Neural cell (in vitro differentiated cells): ENCODE measurements around the gene BLOC1S3. TPM values are rescaled to one million over a fixed set of nuclear protein-coding genes. Genes with fewer than 3 reads are reported as not detected.

Source experiments
- H2AFZ ChIP-seq: fragments of 200-600, 300-800 bp; sonication (generic), shearing (Covaris generic); 2 replicates; pipeline ENCODE4 v1.6.0; 2014; ENCODE audit warnings: low read depth, mild to moderate bottlenecking, antibody characterized with exemption, low read length, moderate library complexity
- H3F3A ChIP-seq: fragments of 200-600 bp; shearing (Covaris generic); 2 replicates; pipeline ENCODE4 v1.6.1; 2016; ENCODE audit warnings: mild to moderate bottlenecking, moderate library complexity, mixed read lengths, antibody characterized with exemption, low read length; ENCODE audit not compliant: insufficient read depth, poor library complexity, severe bottlenecking
- H3K27ac ChIP-seq: fragments of 200-600, 300-800 bp; sonication (generic), shearing (Covaris generic); 2 replicates; pipeline ENCODE4 v1.5.1; 2014; ENCODE audit warnings: mild to moderate bottlenecking, low read length, moderate library complexity
- H3K27me3 ChIP-seq: fragments of 300-800, 200-600 bp; sonication (generic), shearing (Covaris generic); 2 replicates; pipeline ENCODE4 v1.6.0; 2014; ENCODE audit warnings: mild to moderate bottlenecking, low read depth, low read length, moderate library complexity; ENCODE audit not compliant: insufficient read depth
- H3K36me3 ChIP-seq: fragments of 300-800, 200-600 bp; sonication (generic), shearing (Covaris generic); 2 replicates; pipeline ENCODE4 v1.5.1; 2014; ENCODE audit warnings: mild to moderate bottlenecking, antibody characterized with exemption, low read length, moderate library complexity; ENCODE audit not compliant: insufficient read depth
- H3K4me2 ChIP-seq: fragments of 300-800, 200-600 bp; sonication (generic), shearing (Covaris generic); 2 replicates; pipeline ENCODE4 v1.6.0; 2014; ENCODE audit warnings: mild to moderate bottlenecking, low read length
- H3K4me3 ChIP-seq: fragments of 300-800, 200-600 bp; sonication (generic), shearing (Covaris generic); 2 replicates; pipeline ENCODE4 v1.5.1; 2014; ENCODE audit warnings: mild to moderate bottlenecking, low read length, moderate library complexity
- H3K79me2 ChIP-seq: fragments of 200-600 bp; shearing (Covaris generic); replicated peaks from 2 replicates; pipeline ENCODE4 v1.6.0; 2014; ENCODE audit warnings: mild to moderate bottlenecking, low read length, moderate library complexity; ENCODE audit not compliant: insufficient read depth
- H3K9ac ChIP-seq: fragments of 300-800, 200-600 bp; sonication (generic), shearing (Covaris generic); 2 replicates; pipeline ENCODE4 v1.6.1; 2016; ENCODE audit warnings: mild to moderate bottlenecking, low read length, mixed read lengths
- H3K9me2 ChIP-seq: fragments of 200-600 bp; shearing (Covaris generic); 2 replicates; pipeline ENCODE4 v1.6.1; 2016; ENCODE audit warnings: mild to moderate bottlenecking, low read length, mixed read lengths; ENCODE audit not compliant: insufficient read depth
- H3K9me3 ChIP-seq: fragments of 200-600, 300-800 bp; sonication (generic), shearing (Covaris generic); 2 replicates; pipeline ENCODE4 v1.6.1; 2016; ENCODE audit warnings: mild to moderate bottlenecking, mixed run types, low read length, moderate library complexity, mixed read lengths
- H4K20me1 ChIP-seq: fragments of 200-600 bp; shearing (Covaris generic); 2 replicates; pipeline ENCODE4 v1.6.1; 2016; ENCODE audit warnings: mild to moderate bottlenecking, mixed run types; ENCODE audit not compliant: insufficient read depth
- EP300 ChIP-seq: fragments of 450-650 bp; conservative IDR thresholded peaks from 2 replicates; pipeline ENCODE4 v1.6.1; 2014; ENCODE audit warnings: antibody characterized with exemption, mild to moderate bottlenecking, moderate library complexity; ENCODE audit not compliant: poor library complexity, severe bottlenecking
- EZH2 ChIP-seq: fragments of 200-600, 300-800 bp; shearing (Covaris generic), sonication (generic); IDR thresholded peaks from 2 replicates; pipeline ENCODE4 v1.6.1; 2014; ENCODE audit warnings: antibody characterized with exemption, low read length, borderline replicate concordance, mild to moderate bottlenecking; ENCODE audit not compliant: insufficient read depth, poor library complexity, severe bottlenecking
- MXI1 ChIP-seq: fragments of 450-650 bp; conservative IDR thresholded peaks from 2 replicates; pipeline ENCODE4 v1.6.1; 2014; ENCODE audit warnings: antibody characterized with exemption, mild to moderate bottlenecking; ENCODE audit not compliant: poor library complexity, severe bottlenecking
- POLR2AphosphoS5 ChIP-seq: IDR thresholded peaks from 2 replicates; pipeline ENCODE4 v1.6.1; 2012
- RAD21 ChIP-seq: fragments of 450-650 bp; conservative IDR thresholded peaks from 2 replicates; pipeline ENCODE4 v1.6.1; 2014; ENCODE audit warnings: antibody characterized with exemption, mild to moderate bottlenecking, moderate library complexity
- REST ChIP-seq: IDR thresholded peaks from 2 replicates; pipeline ENCODE4 v1.6.1; 2012; ENCODE audit warnings: borderline replicate concordance
- SMC3 ChIP-seq: fragments of 450-650 bp; conservative IDR thresholded peaks from 2 replicates; pipeline ENCODE4 v1.6.1; 2014; ENCODE audit warnings: antibody characterized with exemption, mild to moderate bottlenecking, moderate library complexity; ENCODE audit not compliant: poor library complexity
- TAF1 ChIP-seq: IDR thresholded peaks from 2 replicates; pipeline ENCODE4 v1.6.1; 2012; ENCODE audit warnings: low read depth
- polyA plus RNA-seq: library from polyadenylated mRNA; depleted of rRNA; stranded (reverse); fragments of >200 nt; gene quantifications from 2 replicates; pipeline ENCODE4 v1.2.3, GENCODE V29; 2014
- TF ChIP-seq, protein P1 (sequence below): fragments of 450-650 bp; IDR thresholded peaks from 2 replicates; pipeline ENCODE4 v1.5.1; 2014; ENCODE audit warnings: antibody characterized with exemption, mild to moderate bottlenecking, moderate library complexity; ENCODE audit not compliant: poor library complexity, severe bottlenecking

BLOC1S3 gene
- polyA plus RNA-seq, 1 donor from 2014 or later, result 1.8 TPM

GRCh38 chr19:45128806-45129205 is 49.8 kb upstream of the BLOC1S3 start (continued):
- no peak for TF ChIP-seq EP300

- no peak overlapping the region for H3K4me2 ChIP-seq
- H2AFZ ChIP-seq, result no peak overlapping the region
- no peaks in the 10 kb centered on the region for H3K27me3 ChIP-seq
- H4K20me1 ChIP-seq, result no peaks in the 10 kb centered on the region
- H3K9ac ChIP-seq, result no peak overlapping the region
- H3K27ac ChIP-seq, result no peak overlapping the region
- H3K9me2 ChIP-seq, result no peaks in the 10 kb centered on the region
- H3K9me3 ChIP-seq, result no peaks in the 10 kb centered on the region
- TF ChIP-seq REST (no peak), EZH2 (no peak), TAF1 (no peak), SMC3 (no peak), EP300 (no peak)
- TF ChIP-seq, protein P1, sequence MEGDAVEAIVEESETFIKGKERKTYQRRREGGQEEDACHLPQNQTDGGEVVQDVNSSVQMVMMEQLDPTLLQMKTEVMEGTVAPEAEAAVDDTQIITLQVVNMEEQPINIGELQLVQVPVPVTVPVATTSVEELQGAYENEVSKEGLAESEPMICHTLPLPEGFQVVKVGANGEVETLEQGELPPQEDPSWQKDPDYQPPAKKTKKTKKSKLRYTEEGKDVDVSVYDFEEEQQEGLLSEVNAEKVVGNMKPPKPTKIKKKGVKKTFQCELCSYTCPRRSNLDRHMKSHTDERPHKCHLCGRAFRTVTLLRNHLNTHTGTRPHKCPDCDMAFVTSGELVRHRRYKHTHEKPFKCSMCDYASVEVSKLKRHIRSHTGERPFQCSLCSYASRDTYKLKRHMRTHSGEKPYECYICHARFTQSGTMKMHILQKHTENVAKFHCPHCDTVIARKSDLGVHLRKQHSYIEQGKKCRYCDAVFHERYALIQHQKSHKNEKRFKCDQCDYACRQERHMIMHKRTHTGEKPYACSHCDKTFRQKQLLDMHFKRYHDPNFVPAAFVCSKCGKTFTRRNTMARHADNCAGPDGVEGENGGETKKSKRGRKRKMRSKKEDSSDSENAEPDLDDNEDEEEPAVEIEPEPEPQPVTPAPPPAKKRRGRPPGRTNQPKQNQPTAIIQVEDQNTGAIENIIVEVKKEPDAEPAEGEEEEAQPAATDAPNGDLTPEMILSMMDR, result no peak
- peaks cover 13% of the 10 kb centered on the region for H3K79me2 ChIP-seq
- no peak overlapping the region for H3K4me3 ChIP-seq
- no peaks in the 10 kb centered on the region for H3K36me3 ChIP-seq
- H3F3A ChIP-seq, result no peaks in the 10 kb centered on the region
Observed at GRCh38 chr19:45130236-45130635, 48.3 kb upstream of the BLOC1S3 start.

GRCh38 chr19:45130888-45131615 is 47.5 kb upstream of the BLOC1S3 start:
- Histone ChIP-seq H3K9ac (no peak overlapping the region), H3K9me2 (no peaks in the 10 kb centered on the region), H3F3A (no peaks in the 10 kb centered on the region), H2AFZ (no peak overlapping the region), H3K9me3 (no peaks in the 10 kb centered on the region), H3K4me3 (no peak overlapping the region), H4K20me1 (no peaks in the 10 kb centered on the region), H3K27me3 (no peaks in the 10 kb centered on the region), H3K27ac (no peak overlapping the region), H3K4me2 (no peak overlapping the region), H3K36me3 (no peaks in the 10 kb centered on the region), H3K79me2 (peaks cover 7% of the 10 kb centered on the region)
- TF ChIP-seq EZH2 (no peak), TAF1 (no peak), SMC3 (no peak), REST (no peak), POLR2AphosphoS5 (no peak), MXI1 (no peak), EP300 (no peak), RAD21 (no peak)
- TF ChIP-seq, protein P1, result no peak
